Breast epithelium (tissue), 4 donors: ENCODE data around the gene ADAMTS17. TPM values are rescaled to one million over a fixed set of nuclear protein-coding genes. Genes with fewer than 3 reads are reported as not detected.
A peak's percentile ranks its signal among the peaks of the same experiment; 100 is the strongest.

Source experiments
- DNase-seq, 2 donors: peaks; one replicate each; pipeline ENCODE4 v3.0.0-alpha.2; 2019; ENCODE audit warnings: low spot score in 2 of 2
- H3K27ac ChIP-seq, 2 donors: fragments of 200-600 bp; sonication (generic) in 1 of 2; one replicate each; pipeline ENCODE4 v1.5.1; 2016 to 2019; ENCODE audit warnings: mild to moderate bottlenecking in 1 of 2
- H3K27me3 ChIP-seq, 2 donors: fragments of 200-600 bp; sonication (generic) in 1 of 2; one replicate each; pipeline versions ENCODE4 v1.5.1 to v1.6.0; 2017 to 2019; ENCODE audit warnings: control low read depth in 1 of 2, mild to moderate bottlenecking in 1 of 2
- H3K36me3 ChIP-seq: fragments of 200-600 bp; one replicate; pipeline ENCODE4 v1.5.1; 2019
- H3K4me1 ChIP-seq, 2 donors: fragments of 200-600 bp; sonication (generic); one replicate each; pipeline ENCODE4 v1.5.1; 2016 to 2019; ENCODE audit warnings: control low read depth in 1 of 2
- H3K4me3 ChIP-seq, 3 donors: fragments of 200-600 bp; sonication (generic); 1 replicate in 2 of 3; 2 replicates in 1 of 3; pipeline ENCODE4 v1.5.1; 2016 to 2019; ENCODE audit warnings: mild to moderate bottlenecking in 3 of 3, moderate library complexity in 2 of 3
- H3K9me3 ChIP-seq, 2 donors: fragments of 200-600 bp; sonication (generic) in 1 of 2; one replicate each; pipeline ENCODE4 v1.5.1; 2016 to 2019; ENCODE audit warnings: control low read depth in 1 of 2
- CTCF ChIP-seq, 3 donors: fragments of 450-650 bp; IDR thresholded peaks; one replicate each; pipeline ENCODE4 v1.5.1; 2016 to 2017; ENCODE audit warnings: antibody characterized with exemption in 3 of 3, mild to moderate bottlenecking in 3 of 3, moderate library complexity in 3 of 3
- POLR2A ChIP-seq: fragments of 450-650 bp; IDR thresholded peaks from one replicate; pipeline ENCODE4 v1.6.1; 2016; ENCODE audit warnings: antibody characterized with exemption, mild to moderate bottlenecking, moderate library complexity
- POLR2AphosphoS5 ChIP-seq, 3 donors: sonication (generic); formaldehyde crosslinking; IDR thresholded peaks; one replicate each; pipeline ENCODE4 v1.6.1; 2017; ENCODE audit warnings: antibody characterized with exemption in 3 of 3
- intact Hi-C: fragments of 100-400 bp; cut with DNase I; formaldehyde crosslinking; loops from one replicate; pipeline ENCODE4 v1.15.1; 2023; ENCODE audit warnings: low total_unique reads
- total RNA-seq, 3 donors: library from RNA; depleted of rRNA; stranded (reverse); fragments of >200 nt; gene quantifications; one replicate each; pipeline ENCODE4 v1.1.0, GENCODE V29; 2016

The ADAMTS17 gene
- total RNA-seq, 3 donors from 2014 or later = 5.1 to 8.0 (median 5.9) TPM

- Histone ChIP-seq H3K4me1 (no peaks in the 10 kb centered on the region), H3K9me3 (no peaks in the 10 kb centered on the region), H3K4me3 (no peak overlapping the region), H3K36me3 (no peaks in the 10 kb centered on the region), H3K27ac (no peak overlapping the region), H3K27me3 (no peaks in the 10 kb centered on the region)
- TF ChIP-seq CTCF (IDR thresholded peaks at IDR 0.05) = no peak
- no peak for TF ChIP-seq POLR2AphosphoS5 (IDR thresholded peaks at IDR 0.05)
- no peak for TF ChIP-seq POLR2A
- no peak for DNase-seq
- intact Hi-C loops = no loop called here
These were observed 363.3 kb downstream of the ADAMTS17 start for GRCh38 chr15:99978426-99978825.

DNA sequence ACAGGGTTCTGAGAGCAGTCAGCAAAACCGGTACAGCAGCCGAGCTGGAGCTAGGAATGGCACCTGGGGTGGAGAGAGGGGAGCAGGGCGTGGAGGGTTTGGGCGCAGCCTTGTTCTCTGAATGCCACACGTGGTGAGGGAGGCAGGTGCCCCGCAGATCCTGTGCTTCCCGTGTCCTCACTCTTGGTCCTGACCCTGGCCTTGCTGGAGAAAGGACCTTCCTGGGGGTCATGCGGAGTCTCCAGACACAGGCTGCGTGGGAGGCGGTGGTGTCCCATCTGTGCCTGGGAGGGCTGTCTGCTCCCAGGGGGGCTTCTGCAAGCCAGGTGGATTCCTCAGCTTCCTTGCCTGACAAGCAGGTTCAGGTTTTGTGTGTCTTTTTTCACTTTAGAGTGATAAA, 363.8 kb downstream of the ADAMTS17 start:
- H3K27me3 ChIP-seq = no peaks in the 10 kb centered on the region
- TF ChIP-seq POLR2AphosphoS5 (IDR thresholded peaks at IDR 0.05) = no peak
- TF ChIP-seq POLR2A = no peak
- no peak for TF ChIP-seq CTCF (IDR thresholded peaks at IDR 0.05)
- no peak for DNase-seq
- no peak overlapping the region for H3K4me3 ChIP-seq
- H3K9me3 ChIP-seq = no peaks in the 10 kb centered on the region
- no peak overlapping the region for H3K27ac ChIP-seq
- no peaks in the 10 kb centered on the region for H3K36me3 ChIP-seq
- intact Hi-C loops = no loop called here
- H3K4me1 ChIP-seq = no peaks in the 10 kb centered on the region

- no peak for TF ChIP-seq CTCF (IDR thresholded peaks at IDR 0.05)
- no peak for TF ChIP-seq POLR2AphosphoS5 (IDR thresholded peaks at IDR 0.05)
- TF ChIP-seq POLR2A = no peak
- Histone ChIP-seq H3K36me3 (no peaks in the 10 kb centered on the region), H3K27ac (peak overlapping the region in 1 of 2 donors; percentile 23), H3K4me1 (no peaks in the 10 kb centered on the region), H3K4me3 (no peak overlapping the region), H3K9me3 (no peaks in the 10 kb centered on the region), H3K27me3 (no peaks in the 10 kb centered on the region)
- intact Hi-C loops = no loop called here
- DNase-seq = no peak
These were observed 364.9 kb downstream of the ADAMTS17 start for GRCh38 chr15:99976811-99977271.

- intact Hi-C loops = no loop called here
- TF ChIP-seq CTCF (IDR thresholded peaks at IDR 0.05) (no peak), POLR2A (no peak), POLR2AphosphoS5 (IDR thresholded peaks at IDR 0.05) (no peak)
- Histone ChIP-seq H3K4me3 (no peak overlapping the region), H3K9me3 (no peaks in the 10 kb centered on the region), H3K4me1 (no peaks in the 10 kb centered on the region), H3K36me3 (no peaks in the 10 kb centered on the region), H3K27me3 (no peaks in the 10 kb centered on the region), H3K27ac (peak overlapping the region in 1 of 2 donors; percentile 23)
- no peak for DNase-seq
These were observed 365.8 kb downstream of the ADAMTS17 start for GRCh38 chr15:99976000-99976399.

DNA sequence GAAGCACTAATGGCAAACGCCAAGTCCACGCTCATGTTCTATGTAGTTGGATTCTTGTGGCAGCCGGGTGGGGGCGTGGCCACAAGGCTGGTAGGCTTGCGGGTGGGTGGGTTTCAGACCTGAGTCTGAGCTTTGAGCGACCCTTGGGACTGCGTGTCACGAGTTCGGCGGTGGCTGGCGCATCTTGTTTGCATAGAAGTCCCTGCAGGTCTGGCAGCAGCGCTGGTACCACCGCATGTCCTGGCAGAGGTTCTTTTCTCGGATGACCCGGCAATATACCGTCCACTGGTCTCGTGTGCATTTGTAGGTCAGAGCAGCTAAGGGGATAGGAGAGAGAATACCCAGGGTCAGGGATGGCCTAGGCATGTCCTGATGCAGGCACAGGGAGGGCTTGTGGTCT, 367.5 kb downstream of the ADAMTS17 start:
- DNase-seq = no peak
- intact Hi-C loops = no loop called here
- Histone ChIP-seq H3K4me1 (no peaks in the 10 kb centered on the region), H3K36me3 (no peaks in the 10 kb centered on the region), H3K4me3 (no peak overlapping the region), H3K27ac (no peak overlapping the region), H3K9me3 (no peaks in the 10 kb centered on the region), H3K27me3 (no peaks in the 10 kb centered on the region)
- no peak for TF ChIP-seq POLR2A
- TF ChIP-seq CTCF (IDR thresholded peaks at IDR 0.05) = no peak
- TF ChIP-seq POLR2AphosphoS5 (IDR thresholded peaks at IDR 0.05) = no peak
